Activated T-cell treated with anti-CD3 and anti-CD28 coated beads, Interleukin-2, amount 50 U/mL, for 4 hours (primary cell): ENCODE measurements around the gene MS4A4A. TPM values are rescaled to one million over a fixed set of nuclear protein-coding genes. Genes with fewer than 3 reads are reported as not detected.
"Not testable (repeated sequence)": the region's sequence is repeated elsewhere in the genome, so short reads cannot be mapped to it uniquely, and the experiment has no call there.

Experiments used
- ATAC-seq, 2 donors: fragments of 200-7000 bp; cut with Tn5 transposase; one replicate each; pipeline ENCODE4 v1.10.0; 2021
- DNase-seq: peaks from one replicate; pipeline ENCODE4 v3.0.0-alpha.2; 2020
- H3K27me3 Mint-ChIP-seq: one replicate; pipeline ENCODE4 v1.8.0; 2021; ENCODE audit warnings: low read depth, mixed read lengths
- H3K36me3 Mint-ChIP-seq: one replicate; pipeline ENCODE4 v1.8.0; 2022; ENCODE audit warnings: mixed read lengths; ENCODE audit not compliant: insufficient read depth
- H3K4me1 Mint-ChIP-seq: one replicate; pipeline ENCODE4 v1.8.0; 2021; ENCODE audit warnings: low read depth, mixed read lengths
- H3K4me3 Mint-ChIP-seq: one replicate; pipeline ENCODE4 v1.8.0; 2021; ENCODE audit warnings: mild to moderate bottlenecking, moderate library complexity, mixed read lengths
- H3K9me3 Mint-ChIP-seq: one replicate; pipeline ENCODE4 v1.8.0; 2021; ENCODE audit warnings: mixed read lengths
- total RNA-seq, 3 donors: library from RNA; stranded (reverse); gene quantifications; one replicate each; pipeline ENCODE4 v1.2.1, GENCODE V29; 2021

Gene MS4A4A
- total RNA-seq, 3 donors from 2014 or later: not detected

DNA sequence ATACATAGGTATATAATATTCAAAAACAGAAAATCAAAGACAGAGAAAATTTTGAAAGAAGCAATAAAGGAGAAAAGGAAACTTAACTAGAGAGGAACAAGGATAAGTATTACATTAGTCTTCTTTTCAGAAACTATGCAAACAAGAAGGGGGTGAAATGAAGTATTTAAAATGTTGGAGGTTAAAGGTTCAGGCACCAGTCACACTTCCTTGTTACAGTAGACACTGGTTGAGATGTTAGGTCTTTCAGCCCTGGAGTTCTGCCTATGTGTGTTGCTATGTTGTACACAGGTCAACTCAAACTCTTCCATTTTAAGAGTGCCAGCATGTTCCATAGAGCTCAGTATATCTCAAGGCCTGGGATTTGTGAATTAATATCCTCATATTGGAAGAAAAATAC lies 6.0 kb upstream of the MS4A4A start:
- no peak for ATAC-seq
- no peaks in the 10 kb centered on the region for H3K9me3 Mint-ChIP-seq
- peaks cover 21% of the 10 kb centered on the region for H3K27me3 Mint-ChIP-seq
- H3K4me1 Mint-ChIP-seq: no peaks in the 10 kb centered on the region
- DNase-seq: no peak
- H3K4me3 Mint-ChIP-seq: no peak overlapping the region
- H3K36me3 Mint-ChIP-seq: no peaks in the 10 kb centered on the region

DNA sequence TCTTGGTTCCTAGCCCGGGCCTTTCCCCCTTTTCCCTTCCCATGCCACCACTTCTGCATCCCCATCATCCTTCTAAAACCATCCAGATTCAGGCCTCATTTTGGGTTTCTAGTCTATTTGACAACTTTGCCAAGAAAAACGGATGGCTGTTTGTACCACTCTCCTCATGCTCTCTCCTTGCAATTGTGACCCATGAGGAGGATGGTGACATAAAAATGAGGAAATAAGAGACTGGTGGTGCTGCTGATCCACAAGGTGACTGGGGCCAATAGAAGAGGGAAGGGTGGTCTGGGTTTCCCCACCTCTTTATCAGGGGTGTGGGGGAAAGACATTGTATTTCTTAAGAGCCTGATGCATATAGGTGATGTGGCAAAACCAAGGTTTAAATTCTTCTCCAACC lies 1.0 kb downstream of the MS4A4A start:
- peaks cover 11% of the 10 kb centered on the region for H3K27me3 Mint-ChIP-seq
- ATAC-seq (no peak), DNase-seq (no peak)
- no peaks in the 10 kb centered on the region for H3K36me3 Mint-ChIP-seq
- no peaks in the 10 kb centered on the region for H3K9me3 Mint-ChIP-seq
- H3K4me1 Mint-ChIP-seq: no peaks in the 10 kb centered on the region
- H3K4me3 Mint-ChIP-seq: no peak overlapping the region

DNA sequence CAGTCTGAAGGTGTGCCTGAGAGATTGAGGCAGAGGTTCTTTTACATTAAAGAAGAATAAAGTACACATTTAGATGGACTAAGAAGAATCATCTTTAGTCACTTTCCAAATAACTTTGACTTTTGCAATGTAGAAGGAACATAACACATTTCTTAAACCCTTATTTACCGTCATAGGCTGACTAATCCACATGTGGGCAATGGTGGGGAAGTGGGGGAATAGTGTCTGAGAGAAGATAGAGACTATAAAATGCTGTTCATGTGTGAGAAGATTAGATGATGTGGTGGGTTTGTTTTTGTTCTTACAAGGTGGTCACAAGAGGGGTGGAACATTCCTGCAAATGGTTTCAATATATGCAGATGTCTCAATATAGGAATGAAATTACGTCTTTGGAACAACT lies 1.8 kb downstream of the MS4A4A start:
- Mint-ChIP-seq H3K4me3 (no peak overlapping the region), H3K27me3 (peaks cover 11% of the 10 kb centered on the region), H3K9me3 (no peaks in the 10 kb centered on the region), H3K4me1 (no peaks in the 10 kb centered on the region), H3K36me3 (no peaks in the 10 kb centered on the region)
- DNase-seq: no peak
- no peak for ATAC-seq

DNA sequence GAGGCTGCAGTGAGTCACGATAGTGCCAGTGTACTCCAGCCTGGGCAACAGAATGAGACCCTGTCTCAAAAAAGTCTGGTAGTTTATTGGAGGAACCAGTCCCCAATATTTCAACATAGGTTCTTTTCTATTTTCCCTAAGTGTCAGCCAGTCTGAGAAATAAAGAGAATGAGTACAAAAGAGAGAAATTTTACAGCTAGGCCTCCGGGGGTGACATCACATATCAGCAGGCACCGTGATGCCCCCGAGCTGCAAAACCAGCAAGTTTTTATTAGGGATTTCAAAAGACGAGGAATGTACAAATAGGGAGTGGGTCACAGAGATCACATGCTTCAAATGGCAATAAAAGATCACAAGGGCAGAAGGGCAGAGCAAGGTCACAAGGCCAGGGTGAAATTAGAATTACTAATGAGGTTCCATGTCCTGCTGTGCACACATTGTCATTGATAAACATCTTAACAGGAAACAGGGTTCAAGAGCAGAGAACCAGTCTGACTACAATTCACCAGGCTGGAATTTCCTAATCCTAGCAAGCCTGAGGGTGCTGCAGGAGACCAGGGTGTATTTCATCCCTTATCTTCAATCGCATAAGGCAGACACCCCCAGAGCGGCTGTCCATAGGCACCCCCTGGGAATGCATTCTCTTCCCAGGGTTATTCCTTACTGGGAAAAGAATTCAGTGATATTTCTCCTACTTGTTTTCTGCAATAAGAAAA lies 5.1 kb downstream of the MS4A4A start:
- not testable (repeated sequence) for H3K4me1 Mint-ChIP-seq, ATAC-seq, H3K4me3 Mint-ChIP-seq, H3K36me3 Mint-ChIP-seq, H3K9me3 Mint-ChIP-seq, DNase-seq, H3K27me3 Mint-ChIP-seq

DNA sequence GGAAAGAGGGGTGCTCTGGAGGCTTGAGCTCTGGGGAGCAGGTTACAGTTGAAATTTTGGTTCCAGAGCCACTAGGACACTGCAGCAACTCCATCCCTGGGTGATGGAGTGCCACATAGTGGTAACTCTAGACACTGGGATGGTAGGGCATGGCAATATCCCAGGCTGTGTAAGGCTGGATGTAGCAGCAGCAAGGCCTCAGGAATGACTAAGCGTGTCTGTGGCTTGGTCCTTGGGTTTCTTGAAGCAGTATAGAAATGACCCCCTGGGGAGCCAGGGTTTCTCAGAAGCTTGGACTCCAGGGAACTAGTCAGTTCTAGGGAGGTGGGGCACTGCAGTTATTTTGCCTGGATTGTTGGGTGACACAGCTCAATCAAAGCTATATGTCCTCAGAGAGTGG lies 8.1 kb downstream of the MS4A4A start:
- Mint-ChIP-seq H3K36me3 (no peaks in the 10 kb centered on the region), H3K4me3 (no peak overlapping the region), H3K27me3 (peaks cover 7% of the 10 kb centered on the region), H3K9me3 (no peaks in the 10 kb centered on the region), H3K4me1 (no peaks in the 10 kb centered on the region)
- ATAC-seq (no peak), DNase-seq (no peak)

DNA sequence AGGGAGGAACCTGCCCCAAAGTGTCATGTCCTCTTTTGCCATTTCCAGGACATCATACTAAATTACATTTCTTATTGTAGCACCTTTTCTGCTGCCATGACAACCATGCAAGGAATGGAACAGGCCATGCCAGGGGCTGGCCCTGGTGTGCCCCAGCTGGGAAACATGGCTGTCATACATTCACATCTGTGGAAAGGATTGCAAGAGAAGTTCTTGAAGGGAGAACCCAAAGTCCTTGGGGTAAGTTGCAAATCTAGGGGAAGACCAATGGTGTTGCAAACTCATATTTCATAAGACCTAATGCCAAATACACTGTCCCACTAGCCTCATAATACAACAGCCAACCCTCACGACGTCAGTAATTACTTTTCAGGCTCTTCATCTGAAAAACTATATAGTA lies 11.7 kb downstream of the MS4A4A start:
- no peak for DNase-seq
- no peaks in the 10 kb centered on the region for H3K9me3 Mint-ChIP-seq
- no peak for ATAC-seq
- H3K4me3 Mint-ChIP-seq: no peak overlapping the region
- H3K36me3 Mint-ChIP-seq: no peaks in the 10 kb centered on the region
- H3K4me1 Mint-ChIP-seq: no peaks in the 10 kb centered on the region
- peaks cover 15% of the 10 kb centered on the region for H3K27me3 Mint-ChIP-seq

DNA sequence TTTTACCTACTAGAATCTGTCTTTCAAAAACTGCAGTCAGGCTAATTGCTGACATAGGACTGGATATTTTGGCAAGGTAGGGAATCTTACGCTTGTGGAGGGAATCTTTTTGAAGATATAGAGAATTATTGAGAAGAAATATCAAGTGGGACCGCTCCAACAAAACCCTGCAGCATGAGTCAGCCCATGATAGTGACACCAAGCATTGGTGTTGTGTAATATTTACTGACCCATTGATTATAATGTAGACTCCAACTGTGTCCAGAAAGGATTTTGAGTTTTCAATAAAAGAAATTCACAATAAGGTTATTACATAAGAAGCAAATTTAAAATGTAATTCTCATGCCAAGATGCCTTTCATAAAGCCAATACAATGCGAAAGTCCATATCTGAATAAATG lies 20.7 kb downstream of the MS4A4A start:
- no peak for DNase-seq

DNA sequence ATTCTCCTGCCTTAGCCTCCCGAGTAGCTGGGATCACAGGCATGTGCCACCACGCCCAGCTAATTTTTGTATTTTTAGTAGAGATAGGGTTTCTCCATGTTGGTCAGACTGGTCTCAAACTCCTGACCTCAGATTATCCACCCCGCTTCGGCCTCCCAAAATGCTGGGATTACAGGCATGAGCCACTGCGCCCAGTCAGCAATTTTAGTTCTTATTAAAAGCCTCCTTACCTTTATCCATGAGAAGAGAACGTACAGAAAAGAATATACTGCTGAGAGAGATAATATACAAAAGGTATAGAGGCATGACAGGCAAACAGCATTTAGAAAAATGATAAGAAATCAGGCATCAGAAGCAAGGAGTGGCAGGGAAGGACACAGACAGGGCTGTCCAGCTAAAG lies 21.4 kb downstream of the MS4A4A start:
- H3K27me3 Mint-ChIP-seq: peaks cover 18% of the 10 kb centered on the region
- not testable (repeated sequence) for ATAC-seq, H3K4me3 Mint-ChIP-seq, H3K9me3 Mint-ChIP-seq, DNase-seq, H3K36me3 Mint-ChIP-seq, H3K4me1 Mint-ChIP-seq

More for the DNA sequence above, 20.7 kb downstream of the MS4A4A start:
- H3K4me1 Mint-ChIP-seq: no peaks in the 10 kb centered on the region
- H3K27me3 Mint-ChIP-seq: peaks cover 17% of the 10 kb centered on the region
- H3K36me3 Mint-ChIP-seq: no peaks in the 10 kb centered on the region
- ATAC-seq: no peak
- H3K9me3 Mint-ChIP-seq: no peaks in the 10 kb centered on the region
- H3K4me3 Mint-ChIP-seq: no peak overlapping the region

DNA sequence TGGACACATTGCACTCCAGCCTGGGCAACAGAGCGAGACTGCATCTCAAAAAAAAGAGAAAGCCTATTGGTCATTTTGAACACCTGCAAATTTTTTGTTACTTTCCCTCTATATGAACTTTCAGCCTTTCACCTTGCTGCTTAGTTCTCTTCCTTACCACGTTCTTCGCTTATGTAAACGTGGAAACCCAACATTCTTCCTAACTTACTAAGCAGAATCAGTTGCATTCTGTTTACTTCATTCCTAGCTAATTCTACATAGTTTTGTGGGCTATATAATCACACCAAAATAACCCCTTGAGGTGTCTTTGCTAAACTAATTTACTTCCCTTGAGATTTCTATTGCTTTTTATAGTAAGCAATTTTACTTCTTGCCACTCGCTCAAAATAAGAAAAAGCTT lies 23.2 kb downstream of the MS4A4A start:
- Mint-ChIP-seq H3K36me3 (no peaks in the 10 kb centered on the region), H3K4me3 (no peak overlapping the region), H3K4me1 (no peaks in the 10 kb centered on the region), H3K9me3 (no peaks in the 10 kb centered on the region), H3K27me3 (peaks cover 18% of the 10 kb centered on the region)
- no peak for ATAC-seq
- DNase-seq: no peak

DNA sequence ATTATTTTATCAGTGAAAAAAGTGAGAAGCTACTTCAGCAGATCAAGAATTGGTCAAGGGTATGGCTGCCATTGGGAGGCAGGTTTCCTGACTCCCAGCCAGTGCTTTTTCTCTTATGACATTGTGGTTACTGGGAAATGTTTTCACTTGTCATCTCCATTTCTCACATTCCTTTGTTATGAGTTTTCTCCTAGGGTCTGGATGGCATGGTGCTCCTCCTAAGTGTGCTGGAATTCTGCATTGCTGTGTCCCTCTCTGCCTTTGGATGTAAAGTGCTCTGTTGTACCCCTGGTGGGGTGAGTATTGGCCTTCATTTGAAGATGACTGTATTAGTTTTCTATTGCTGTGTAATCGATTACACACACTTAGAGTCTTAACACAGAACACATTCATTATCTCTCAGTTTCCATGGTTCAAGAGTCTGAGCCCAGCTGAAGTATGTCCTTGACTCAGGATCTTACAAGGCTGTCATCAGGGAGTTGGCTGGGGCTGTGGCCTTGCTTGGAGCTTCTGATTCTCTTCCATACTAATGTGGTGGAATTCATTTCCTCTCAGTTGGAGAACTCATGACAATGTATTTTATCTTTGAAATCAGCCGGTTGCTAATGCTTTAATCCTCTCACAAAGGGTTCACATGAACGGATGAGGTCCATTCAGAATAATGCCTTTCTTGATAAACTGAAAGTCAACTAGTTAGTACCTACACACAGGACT lies 25.6 kb downstream of the MS4A4A start:
- H3K9me3 Mint-ChIP-seq: no peaks in the 10 kb centered on the region
- no peak overlapping the region for H3K4me3 Mint-ChIP-seq
- no peaks in the 10 kb centered on the region for H3K36me3 Mint-ChIP-seq
- peaks cover 18% of the 10 kb centered on the region for H3K27me3 Mint-ChIP-seq
- ATAC-seq (no peak), DNase-seq (no peak)
- H3K4me1 Mint-ChIP-seq: no peaks in the 10 kb centered on the region

DNA sequence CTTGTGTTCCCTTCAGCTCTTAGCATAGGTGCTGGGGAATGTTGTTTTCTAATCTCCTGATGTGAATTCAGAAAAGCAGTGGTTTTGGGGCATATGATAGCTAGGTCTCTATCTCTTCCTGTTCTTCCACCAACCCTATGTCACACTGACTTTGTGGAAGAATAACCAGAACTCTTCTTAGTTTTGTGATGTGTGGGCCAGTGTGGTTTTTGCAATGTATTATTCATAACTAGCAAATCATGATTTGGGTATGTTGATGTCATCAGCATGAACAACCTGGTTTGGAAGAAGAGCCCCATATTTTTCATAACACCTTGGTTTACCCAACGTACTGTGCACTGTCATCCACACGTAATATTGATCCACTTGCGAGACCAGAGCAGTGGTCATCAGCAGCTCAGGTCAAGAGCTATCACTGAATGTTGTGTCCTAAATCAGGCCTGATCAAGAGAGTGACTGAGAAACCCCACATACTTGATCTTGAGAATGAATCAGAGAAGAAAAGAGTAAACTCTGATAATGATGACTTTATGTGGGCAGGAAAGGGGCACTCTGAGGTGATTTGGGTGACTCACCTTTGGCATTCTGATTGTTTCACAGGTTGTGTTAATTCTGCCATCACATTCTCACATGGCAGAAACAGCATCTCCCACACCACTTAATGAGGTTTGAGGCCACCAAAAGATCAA lies 27.2 kb downstream of the MS4A4A start:
- DNase-seq (no peak), ATAC-seq (peak; percentile 81 to 83)
- Mint-ChIP-seq H3K4me3 (no peak overlapping the region), H3K27me3 (peaks cover 18% of the 10 kb centered on the region), H3K36me3 (no peaks in the 10 kb centered on the region), H3K9me3 (no peaks in the 10 kb centered on the region), H3K4me1 (no peaks in the 10 kb centered on the region)

DNA sequence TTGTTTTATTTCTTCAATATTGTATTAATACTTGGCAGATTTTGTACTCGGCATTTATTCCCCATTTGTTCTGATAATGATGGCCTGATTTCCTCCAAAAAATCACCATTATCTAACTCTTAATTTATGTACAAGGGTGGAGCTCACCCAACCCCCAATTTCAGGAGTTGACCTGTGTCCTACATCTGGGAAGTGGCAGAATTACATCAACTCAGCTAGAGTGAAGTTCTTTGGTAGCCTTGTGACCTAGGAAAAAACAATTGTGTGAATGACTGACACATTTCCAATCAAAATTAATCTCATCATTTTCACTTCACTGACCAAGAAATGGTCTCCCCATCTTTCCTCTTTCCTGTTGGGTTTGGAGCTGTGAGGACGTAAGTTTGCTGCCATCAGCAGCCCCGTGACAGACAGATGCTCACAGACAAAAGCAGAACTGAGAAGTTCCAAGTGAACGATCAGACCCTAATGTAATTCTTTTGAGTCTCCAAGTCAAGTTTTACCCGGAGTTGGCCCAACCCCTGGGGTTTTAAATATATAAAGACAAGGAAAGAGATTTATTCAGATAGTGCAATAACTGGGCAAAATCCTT lies 30.0 kb downstream of the MS4A4A start:
- ATAC-seq: no peak
- no peak overlapping the region for H3K4me3 Mint-ChIP-seq
- H3K4me1 Mint-ChIP-seq: no peaks in the 10 kb centered on the region
- DNase-seq: no peak
- no peaks in the 10 kb centered on the region for H3K36me3 Mint-ChIP-seq
- H3K27me3 Mint-ChIP-seq: peaks cover 19% of the 10 kb centered on the region
- H3K9me3 Mint-ChIP-seq: no peaks in the 10 kb centered on the region

DNA sequence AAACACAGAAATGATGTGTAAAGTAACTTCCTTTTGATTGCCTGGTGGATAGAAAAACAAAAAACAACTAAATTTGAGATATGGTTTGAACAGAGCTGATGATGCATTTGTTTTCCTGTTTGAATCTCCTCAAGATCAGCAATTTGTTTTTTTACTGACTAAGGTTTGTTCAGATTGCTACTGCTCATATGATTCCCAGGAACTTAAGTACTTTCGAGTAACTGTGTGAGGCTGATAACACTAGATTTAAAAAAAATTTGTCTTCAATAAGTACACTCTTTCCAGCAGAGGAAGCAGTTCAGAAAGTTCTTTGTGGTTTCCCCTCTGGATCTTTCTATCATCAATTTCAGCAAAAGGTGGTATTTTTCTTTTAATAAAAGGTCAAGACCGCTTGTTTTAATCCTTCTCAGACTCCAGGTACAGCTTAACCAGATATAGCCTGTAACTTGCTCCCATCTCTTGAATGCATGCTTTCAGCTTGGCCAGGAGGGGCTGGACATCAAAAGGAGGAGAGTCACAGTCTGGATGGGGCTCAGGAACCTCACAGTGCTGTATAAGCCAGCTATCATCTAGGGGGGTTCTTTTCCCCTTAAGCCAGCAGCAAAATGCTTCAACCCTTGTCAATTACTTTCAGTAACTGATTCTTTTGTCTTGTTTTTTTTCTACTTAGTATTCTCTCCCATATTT lies 34.3 kb downstream of the MS4A4A start:
- Mint-ChIP-seq H3K9me3 (peaks cover 9% of the 10 kb centered on the region), H3K4me3 (no peak overlapping the region), H3K36me3 (no peaks in the 10 kb centered on the region), H3K27me3 (peaks cover 15% of the 10 kb centered on the region), H3K4me1 (no peaks in the 10 kb centered on the region)
- ATAC-seq (no peak), DNase-seq (no peak)

DNA sequence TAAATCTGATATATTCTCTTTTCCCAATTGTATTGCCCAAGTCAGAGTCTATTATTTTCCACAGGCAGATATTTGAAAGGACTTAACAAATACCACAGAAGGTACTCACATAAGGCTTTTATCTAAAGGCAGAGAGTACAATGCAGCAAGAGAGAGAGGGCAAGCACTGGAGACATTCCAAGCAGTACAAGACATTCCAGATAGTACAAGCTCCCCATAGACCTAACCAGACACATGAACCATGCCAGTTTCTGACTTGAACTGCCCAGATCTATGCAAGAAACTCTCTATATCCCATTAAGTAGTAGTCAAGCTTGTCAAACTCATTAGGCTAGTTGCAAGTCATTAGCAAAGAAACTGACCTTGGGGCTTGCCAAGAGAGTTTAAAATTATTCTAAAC lies 35.4 kb downstream of the MS4A4A start:
- ATAC-seq (no peak), DNase-seq (no peak)
- H3K36me3 Mint-ChIP-seq: no peaks in the 10 kb centered on the region
- H3K9me3 Mint-ChIP-seq: peaks cover 18% of the 10 kb centered on the region
- no peaks in the 10 kb centered on the region for H3K4me1 Mint-ChIP-seq
- H3K27me3 Mint-ChIP-seq: peaks cover 20% of the 10 kb centered on the region
- no peak overlapping the region for H3K4me3 Mint-ChIP-seq
